ENCODE measurements around the gene GRK5.

GRK5 gene

GRCh38 chr10:119417852-119418251, 210.5 kb downstream of the GRK5 start:
- no peak overlapping the region for H3K9ac ChIP-seq (ENCODE audit: low read length)
- H3K4me1 ChIP-seq (ENCODE audit: insufficient read depth, low read length): peaks cover 13% of the 10 kb centered on the region

GRCh38 chr10:119418362-119418761, 211.0 kb downstream of the GRK5 start:
- H3K4me1 ChIP-seq (ENCODE audit: insufficient read depth, low read length): peaks cover 8% of the 10 kb centered on the region
- H3K9ac ChIP-seq (ENCODE audit: low read length): no peak overlapping the region
- peaks cover 1% of the 10 kb centered on the region for H3K36me3 ChIP-seq (ENCODE audit: insufficient read depth, low read length)
- H3K9me3 ChIP-seq (ENCODE audit: low read length): no peaks in the 10 kb centered on the region
- no peaks in the 10 kb centered on the region for H3K27me3 ChIP-seq (ENCODE audit: control insufficient read depth in 1 of 2, insufficient read depth in 2 of 2, low read length in 2 of 2)
- H3K27ac ChIP-seq (ENCODE audit: low read depth, low read length): no peak overlapping the region
- no peak overlapping the region for H3K4me3 ChIP-seq (ENCODE audit: low read depth in 1 of 2, low read length in 2 of 2)

More at GRCh38 chr10:119417852-119418251, 210.5 kb downstream of the GRK5 start:
- H3K27me3 ChIP-seq (ENCODE audit: control insufficient read depth in 1 of 2, insufficient read depth in 2 of 2, low read length in 2 of 2): no peaks in the 10 kb centered on the region
- no peak overlapping the region for H3K27ac ChIP-seq (ENCODE audit: low read depth, low read length)
- no peaks in the 10 kb centered on the region for H3K36me3 ChIP-seq (ENCODE audit: insufficient read depth, low read length)
- no peak overlapping the region for H3K4me3 ChIP-seq (ENCODE audit: low read depth in 1 of 2, low read length in 2 of 2)
- H3K9me3 ChIP-seq (ENCODE audit: low read length): no peaks in the 10 kb centered on the region

GRCh38 chr10:119419931-119420330, 212.6 kb downstream of the GRK5 start:
- Histone ChIP-seq H3K27me3 (ENCODE audit: control insufficient read depth in 1 of 2, insufficient read depth in 2 of 2, low read length in 2 of 2) (no peaks in the 10 kb centered on the region), H3K27ac (ENCODE audit: low read depth, low read length) (no peak overlapping the region), H3K36me3 (ENCODE audit: insufficient read depth, low read length) (peaks cover 7% of the 10 kb centered on the region), H3K4me1 (ENCODE audit: insufficient read depth, low read length) (no peaks in the 10 kb centered on the region), H3K9ac (ENCODE audit: low read length) (no peak overlapping the region), H3K4me3 (ENCODE audit: low read depth in 1 of 2, low read length in 2 of 2) (no peak overlapping the region), H3K9me3 (ENCODE audit: low read length) (no peaks in the 10 kb centered on the region)

- no peak overlapping the region for H3K4me3 ChIP-seq (ENCODE audit: low read depth in 1 of 2, low read length in 2 of 2)
- no peaks in the 10 kb centered on the region for H3K4me1 ChIP-seq (ENCODE audit: insufficient read depth, low read length)
- no peak overlapping the region for H3K9ac ChIP-seq (ENCODE audit: low read length)
- H3K36me3 ChIP-seq (ENCODE audit: insufficient read depth, low read length): peaks cover 7% of the 10 kb centered on the region
- no peaks in the 10 kb centered on the region for H3K27me3 ChIP-seq (ENCODE audit: control insufficient read depth in 1 of 2, insufficient read depth in 2 of 2, low read length in 2 of 2)
- H3K27ac ChIP-seq (ENCODE audit: low read depth, low read length): no peak overlapping the region
- no peaks in the 10 kb centered on the region for H3K9me3 ChIP-seq (ENCODE audit: low read length)
Observed at GRCh38 chr10:119420950-119421875, 213.8 kb downstream of the GRK5 start.

- Histone ChIP-seq H3K27ac (ENCODE audit: low read depth, low read length) (no peak overlapping the region), H3K9me3 (ENCODE audit: low read length) (no peaks in the 10 kb centered on the region), H3K4me1 (ENCODE audit: insufficient read depth, low read length) (no peaks in the 10 kb centered on the region), H3K9ac (ENCODE audit: low read length) (no peak overlapping the region), H3K4me3 (ENCODE audit: low read depth in 1 of 2, low read length in 2 of 2) (no peak overlapping the region), H3K27me3 (ENCODE audit: control insufficient read depth in 1 of 2, insufficient read depth in 2 of 2, low read length in 2 of 2) (no peaks in the 10 kb centered on the region), H3K36me3 (ENCODE audit: insufficient read depth, low read length) (peaks cover 16% of the 10 kb centered on the region)
Observed at GRCh38 chr10:119421891-119422681, 214.7 kb downstream of the GRK5 start.

GRCh38 chr10:119422682-119423509, 215.5 kb downstream of the GRK5 start:
- no peak overlapping the region for H3K27ac ChIP-seq (ENCODE audit: low read depth, low read length)
- H3K9ac ChIP-seq (ENCODE audit: low read length): no peak overlapping the region
- H3K9me3 ChIP-seq (ENCODE audit: low read length): no peaks in the 10 kb centered on the region
- H3K4me3 ChIP-seq (ENCODE audit: low read depth in 1 of 2, low read length in 2 of 2): no peak overlapping the region
- no peaks in the 10 kb centered on the region for H3K4me1 ChIP-seq (ENCODE audit: insufficient read depth, low read length)
- H3K27me3 ChIP-seq (ENCODE audit: control insufficient read depth in 1 of 2, insufficient read depth in 2 of 2, low read length in 2 of 2): no peaks in the 10 kb centered on the region
- peaks cover 24% of the 10 kb centered on the region for H3K36me3 ChIP-seq (ENCODE audit: insufficient read depth, low read length)

- H3K9ac ChIP-seq (ENCODE audit: low read length): no peak overlapping the region
- no peaks in the 10 kb centered on the region for H3K27me3 ChIP-seq (ENCODE audit: control insufficient read depth in 1 of 2, insufficient read depth in 2 of 2, low read length in 2 of 2)
- no peaks in the 10 kb centered on the region for H3K9me3 ChIP-seq (ENCODE audit: low read length)
- H3K4me3 ChIP-seq (ENCODE audit: low read depth in 1 of 2, low read length in 2 of 2): no peak overlapping the region
- peaks cover 31% of the 10 kb centered on the region for H3K36me3 ChIP-seq (ENCODE audit: insufficient read depth, low read length)
- H3K4me1 ChIP-seq (ENCODE audit: insufficient read depth, low read length): no peaks in the 10 kb centered on the region
- no peak overlapping the region for H3K27ac ChIP-seq (ENCODE audit: low read depth, low read length)
Observed at GRCh38 chr10:119423510-119424257, 216.3 kb downstream of the GRK5 start.

- Histone ChIP-seq H3K9me3 (ENCODE audit: low read length) (no peaks in the 10 kb centered on the region), H3K4me3 (ENCODE audit: low read depth in 1 of 2, low read length in 2 of 2) (no peak overlapping the region), H3K27me3 (ENCODE audit: control insufficient read depth in 1 of 2, insufficient read depth in 2 of 2, low read length in 2 of 2) (no peaks in the 10 kb centered on the region), H3K27ac (ENCODE audit: low read depth, low read length) (no peak overlapping the region), H3K36me3 (ENCODE audit: insufficient read depth, low read length) (peaks cover 38% of the 10 kb centered on the region), H3K9ac (ENCODE audit: low read length) (no peak overlapping the region), H3K4me1 (ENCODE audit: insufficient read depth, low read length) (no peaks in the 10 kb centered on the region)
Observed at GRCh38 chr10:119424258-119424975, 217.0 kb downstream of the GRK5 start.

GRCh38 chr10:119425102-119425880, 217.9 kb downstream of the GRK5 start:
- peaks cover 43% of the 10 kb centered on the region for H3K36me3 ChIP-seq (ENCODE audit: insufficient read depth, low read length)
- H3K27ac ChIP-seq (ENCODE audit: low read depth, low read length): no peak overlapping the region
- no peaks in the 10 kb centered on the region for H3K4me1 ChIP-seq (ENCODE audit: insufficient read depth, low read length)
- H3K9me3 ChIP-seq (ENCODE audit: low read length): no peaks in the 10 kb centered on the region
- H3K4me3 ChIP-seq (ENCODE audit: low read depth in 1 of 2, low read length in 2 of 2): no peak overlapping the region
- H3K9ac ChIP-seq (ENCODE audit: low read length): no peak overlapping the region
- H3K27me3 ChIP-seq (ENCODE audit: control insufficient read depth in 1 of 2, insufficient read depth in 2 of 2, low read length in 2 of 2): no peaks in the 10 kb centered on the region

- no peaks in the 10 kb centered on the region for H3K4me1 ChIP-seq (ENCODE audit: insufficient read depth, low read length)
- H3K9me3 ChIP-seq (ENCODE audit: low read length): no peaks in the 10 kb centered on the region
- no peaks in the 10 kb centered on the region for H3K27me3 ChIP-seq (ENCODE audit: control insufficient read depth in 1 of 2, insufficient read depth in 2 of 2, low read length in 2 of 2)
- no peak overlapping the region for H3K9ac ChIP-seq (ENCODE audit: low read length)
- no peak overlapping the region for H3K27ac ChIP-seq (ENCODE audit: low read depth, low read length)
- H3K4me3 ChIP-seq (ENCODE audit: low read depth in 1 of 2, low read length in 2 of 2): no peak overlapping the region
- H3K36me3 ChIP-seq (ENCODE audit: insufficient read depth, low read length): peaks cover 43% of the 10 kb centered on the region
Observed at GRCh38 chr10:119425881-119426170, 218.5 kb downstream of the GRK5 start.
